Measurements from ENCODE around the gene CDH13.

DNA sequence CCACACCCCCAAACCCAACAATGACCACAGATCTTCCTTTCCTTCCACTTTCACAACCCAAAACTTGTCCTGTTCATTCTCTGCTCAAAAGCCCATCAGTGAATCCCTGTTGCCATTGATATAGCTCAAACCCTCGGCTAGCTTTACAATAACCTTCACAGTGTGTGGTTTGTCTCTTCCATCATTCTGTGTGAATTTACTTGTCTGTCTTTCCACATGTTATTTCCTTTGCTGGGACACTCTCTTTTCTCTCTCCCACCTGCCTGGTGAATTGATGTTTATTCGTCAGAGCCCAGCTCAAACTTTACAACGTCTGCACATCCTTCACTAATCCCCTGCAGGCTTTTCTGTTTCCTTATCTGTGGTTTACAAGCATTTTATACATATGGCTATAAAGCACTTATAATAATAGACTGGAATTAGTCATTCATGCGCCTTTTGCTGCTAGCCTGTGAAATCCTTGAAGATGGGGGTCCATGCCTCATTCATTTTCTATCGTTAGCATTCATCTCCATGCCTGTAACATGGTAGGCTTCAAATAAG, 114.4 kb downstream of the CDH13 start:
- TF ChIP-seq, protein P1, sequence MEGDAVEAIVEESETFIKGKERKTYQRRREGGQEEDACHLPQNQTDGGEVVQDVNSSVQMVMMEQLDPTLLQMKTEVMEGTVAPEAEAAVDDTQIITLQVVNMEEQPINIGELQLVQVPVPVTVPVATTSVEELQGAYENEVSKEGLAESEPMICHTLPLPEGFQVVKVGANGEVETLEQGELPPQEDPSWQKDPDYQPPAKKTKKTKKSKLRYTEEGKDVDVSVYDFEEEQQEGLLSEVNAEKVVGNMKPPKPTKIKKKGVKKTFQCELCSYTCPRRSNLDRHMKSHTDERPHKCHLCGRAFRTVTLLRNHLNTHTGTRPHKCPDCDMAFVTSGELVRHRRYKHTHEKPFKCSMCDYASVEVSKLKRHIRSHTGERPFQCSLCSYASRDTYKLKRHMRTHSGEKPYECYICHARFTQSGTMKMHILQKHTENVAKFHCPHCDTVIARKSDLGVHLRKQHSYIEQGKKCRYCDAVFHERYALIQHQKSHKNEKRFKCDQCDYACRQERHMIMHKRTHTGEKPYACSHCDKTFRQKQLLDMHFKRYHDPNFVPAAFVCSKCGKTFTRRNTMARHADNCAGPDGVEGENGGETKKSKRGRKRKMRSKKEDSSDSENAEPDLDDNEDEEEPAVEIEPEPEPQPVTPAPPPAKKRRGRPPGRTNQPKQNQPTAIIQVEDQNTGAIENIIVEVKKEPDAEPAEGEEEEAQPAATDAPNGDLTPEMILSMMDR (IDR thresholded peaks at IDR 0.05; ENCODE audit: insufficient read depth, low read length) = no peak
- TF ChIP-seq, protein P2, sequence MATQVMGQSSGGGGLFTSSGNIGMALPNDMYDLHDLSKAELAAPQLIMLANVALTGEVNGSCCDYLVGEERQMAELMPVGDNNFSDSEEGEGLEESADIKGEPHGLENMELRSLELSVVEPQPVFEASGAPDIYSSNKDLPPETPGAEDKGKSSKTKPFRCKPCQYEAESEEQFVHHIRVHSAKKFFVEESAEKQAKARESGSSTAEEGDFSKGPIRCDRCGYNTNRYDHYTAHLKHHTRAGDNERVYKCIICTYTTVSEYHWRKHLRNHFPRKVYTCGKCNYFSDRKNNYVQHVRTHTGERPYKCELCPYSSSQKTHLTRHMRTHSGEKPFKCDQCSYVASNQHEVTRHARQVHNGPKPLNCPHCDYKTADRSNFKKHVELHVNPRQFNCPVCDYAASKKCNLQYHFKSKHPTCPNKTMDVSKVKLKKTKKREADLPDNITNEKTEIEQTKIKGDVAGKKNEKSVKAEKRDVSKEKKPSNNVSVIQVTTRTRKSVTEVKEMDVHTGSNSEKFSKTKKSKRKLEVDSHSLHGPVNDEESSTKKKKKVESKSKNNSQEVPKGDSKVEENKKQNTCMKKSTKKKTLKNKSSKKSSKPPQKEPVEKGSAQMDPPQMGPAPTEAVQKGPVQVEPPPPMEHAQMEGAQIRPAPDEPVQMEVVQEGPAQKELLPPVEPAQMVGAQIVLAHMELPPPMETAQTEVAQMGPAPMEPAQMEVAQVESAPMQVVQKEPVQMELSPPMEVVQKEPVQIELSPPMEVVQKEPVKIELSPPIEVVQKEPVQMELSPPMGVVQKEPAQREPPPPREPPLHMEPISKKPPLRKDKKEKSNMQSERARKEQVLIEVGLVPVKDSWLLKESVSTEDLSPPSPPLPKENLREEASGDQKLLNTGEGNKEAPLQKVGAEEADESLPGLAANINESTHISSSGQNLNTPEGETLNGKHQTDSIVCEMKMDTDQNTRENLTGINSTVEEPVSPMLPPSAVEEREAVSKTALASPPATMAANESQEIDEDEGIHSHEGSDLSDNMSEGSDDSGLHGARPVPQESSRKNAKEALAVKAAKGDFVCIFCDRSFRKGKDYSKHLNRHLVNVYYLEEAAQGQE (IDR thresholded peaks at IDR 0.05; ENCODE audit: insufficient replicate concordance, low read depth) = no peak
- no peak for TF ChIP-seq POLR2AphosphoS5 (IDR thresholded peaks at IDR 0.05; ENCODE audit: low read depth)
- TF ChIP-seq GABPA (IDR thresholded peaks at IDR 0.05; ENCODE audit: low read depth) = no peak
